HG02852 (cell line): ENCODE results near the gene KDM3A.

Experiments used
- ATAC-seq: cut with Tn5 transposase; IDR thresholded peaks from one replicate; pipeline ENCODE4 v1.9.1; 2021; ENCODE audit warnings: mild to moderate bottlenecking, moderate library complexity; ENCODE audit not compliant: unreplicated experiment

The KDM3A gene

GRCh38 chr2:86440631-86441391, at the start of gene KDM3A:
Gene KDM3A, plus strand, starts transcription at chr2:86441371. Its CDS starts 677 bp downstream, at chr2:86442048.
- peak; percentile 75 for ATAC-seq

GRCh38 chr2:86392873-86393518, 48.2 kb upstream of the KDM3A start:
- ATAC-seq = no peak

- no peak for ATAC-seq
Measured at GRCh38 chr2:86393521-86394491, 47.4 kb upstream of the KDM3A start.

GRCh38 chr2:86396291-86396785, 44.8 kb upstream of the KDM3A start:
- ATAC-seq = no peak

GRCh38 chr2:86397986-86398385, 43.2 kb upstream of the KDM3A start:
- ATAC-seq = no peak

GRCh38 chr2:86398500-86399474, 42.4 kb upstream of the KDM3A start:
- no peak for ATAC-seq

GRCh38 chr2:86400321-86400720, 40.9 kb upstream of the KDM3A start:
- no peak for ATAC-seq

GRCh38 chr2:86410581-86410980, 30.6 kb upstream of the KDM3A start:
- no peak for ATAC-seq

GRCh38 chr2:86411396-86411795, 29.8 kb upstream of the KDM3A start:
- ATAC-seq = no peak

GRCh38 chr2:86412007-86412406, 29.2 kb upstream of the KDM3A start:
- no peak for ATAC-seq

GRCh38 chr2:86413296-86414094, 27.7 kb upstream of the KDM3A start:
- ATAC-seq = no peak

- no peak for ATAC-seq
Measured at GRCh38 chr2:86414996-86415395, 26.2 kb upstream of the KDM3A start.

GRCh38 chr2:86416146-86416545, 25.0 kb upstream of the KDM3A start:
- ATAC-seq = no peak

- no peak for ATAC-seq
Measured at GRCh38 chr2:86417961-86418360, 23.2 kb upstream of the KDM3A start.

GRCh38 chr2:86420913-86421312, 20.3 kb upstream of the KDM3A start:
- ATAC-seq = no peak

GRCh38 chr2:86426271-86426670, 14.9 kb upstream of the KDM3A start:
- no peak for ATAC-seq

- no peak for ATAC-seq
Measured at GRCh38 chr2:86429335-86429734, 11.8 kb upstream of the KDM3A start.

GRCh38 chr2:86430368-86430767, 10.8 kb upstream of the KDM3A start:
- ATAC-seq = no peak

- ATAC-seq = no peak
Measured at GRCh38 chr2:86433137-86433536, 8.0 kb upstream of the KDM3A start.
